Activated effector memory CD4-positive, alpha-beta T cell treated with Interleukin-2 at 50 U/mL for 16 hours (primary cell): Measurements from ENCODE around the gene FGF2.
"Not testable (repeated sequence)": the region's sequence is repeated elsewhere in the genome, so short reads cannot be mapped to it uniquely, and the experiment has no call there.

Experiments used
- DNase-seq: peaks from one replicate; pipeline ENCODE4 v3.0.0-alpha.2; 2020

The FGF2 gene

GRCh38 chr4:122815248-122815647 lies 11.4 kb upstream of the FGF2 start:
- no peak for DNase-seq

DNA sequence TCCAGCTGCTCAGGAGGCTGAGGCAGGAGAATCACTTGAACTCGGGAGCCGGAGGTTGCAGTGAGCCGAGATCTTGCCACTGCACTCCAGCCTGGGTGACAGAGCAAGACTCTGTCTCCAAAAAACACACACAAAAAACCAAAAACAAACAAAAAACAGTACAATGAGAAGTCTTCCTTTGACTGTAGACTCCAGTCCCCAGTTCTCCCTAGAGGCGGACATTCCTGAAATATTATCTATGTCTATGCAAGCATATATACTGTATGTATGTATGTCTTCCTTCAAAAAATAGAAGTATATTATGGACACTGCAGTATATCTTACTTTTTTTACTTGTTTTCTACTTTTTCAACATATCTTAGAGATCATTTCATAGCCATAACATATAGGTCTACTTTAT lies 10.2 kb upstream of the FGF2 start:
- DNase-seq: no peak

DNA sequence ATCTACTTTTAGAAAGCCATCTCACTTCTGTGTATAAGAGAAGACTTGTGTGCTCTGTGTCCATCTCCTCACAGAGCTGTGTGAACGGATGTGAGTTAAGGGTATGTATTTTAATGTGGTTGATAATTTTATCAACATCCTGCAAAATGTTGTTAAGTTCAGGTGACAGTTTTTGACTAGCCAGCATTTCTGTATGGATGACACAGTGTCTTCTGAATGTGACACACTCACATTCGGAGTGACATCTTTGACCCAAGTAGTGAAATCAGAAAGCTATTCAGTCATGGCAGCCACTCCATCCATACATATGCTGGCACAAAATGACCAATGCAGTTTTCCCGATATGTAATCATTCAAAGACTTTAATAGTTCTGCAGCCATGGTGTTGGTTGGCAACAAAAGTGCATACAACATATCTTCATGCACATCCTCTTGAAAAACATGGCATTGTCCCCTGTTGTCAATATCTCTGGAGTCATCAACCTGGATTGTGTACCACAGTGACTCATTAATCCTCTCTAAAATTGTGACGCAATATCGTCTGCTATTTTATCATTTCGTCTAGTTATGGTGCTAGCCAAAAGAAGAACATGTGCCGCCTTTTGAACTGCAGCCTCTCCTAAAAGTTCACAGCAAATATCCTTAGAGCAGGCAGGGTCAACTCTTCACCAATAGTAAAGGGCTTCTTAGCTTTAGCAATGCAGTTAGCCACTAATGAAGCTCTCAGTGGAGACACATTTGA lies 6.8 kb upstream of the FGF2 start:
- no peak for DNase-seq

- no peak for DNase-seq
Observed at GRCh38 chr4:122821092-122821491, 5.5 kb upstream of the FGF2 start.

DNA sequence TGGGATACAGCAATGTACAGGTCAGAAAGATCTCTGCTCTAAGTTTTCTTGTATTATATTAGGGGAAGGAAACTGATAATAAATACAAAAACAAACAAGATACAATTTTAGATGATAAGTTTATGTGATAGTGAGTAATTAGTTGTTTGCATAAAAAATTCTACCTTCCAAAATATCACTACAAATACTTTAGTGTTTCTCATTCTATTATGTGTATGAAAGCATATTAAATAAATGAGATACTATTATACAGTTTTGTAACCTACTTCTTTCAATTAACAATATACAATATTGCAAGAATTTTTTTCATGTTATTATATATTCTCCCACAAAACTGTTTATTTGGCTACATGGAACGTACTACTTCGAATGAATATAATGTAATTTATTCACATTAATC lies 4.2 kb upstream of the FGF2 start:
- DNase-seq: no peak

DNA sequence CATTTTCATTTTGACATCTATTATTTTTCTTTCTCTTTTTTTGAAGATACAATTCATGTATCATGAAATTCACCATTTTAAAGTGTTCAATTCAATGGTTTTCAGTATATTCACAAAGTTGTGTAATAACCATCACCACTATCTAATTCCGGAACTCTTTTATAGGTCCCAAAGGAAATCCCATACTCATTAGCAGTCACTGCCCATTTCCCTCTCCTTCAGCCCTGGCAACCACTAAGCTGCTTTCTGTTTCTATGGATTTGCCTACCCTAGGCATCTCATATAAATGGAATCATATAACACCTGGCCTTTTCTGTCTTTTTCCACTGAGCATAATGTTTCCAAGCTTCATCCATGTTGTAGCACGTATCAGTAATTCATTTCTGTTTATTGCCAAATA lies 3.2 kb upstream of the FGF2 start:
- no peak for DNase-seq

DNA sequence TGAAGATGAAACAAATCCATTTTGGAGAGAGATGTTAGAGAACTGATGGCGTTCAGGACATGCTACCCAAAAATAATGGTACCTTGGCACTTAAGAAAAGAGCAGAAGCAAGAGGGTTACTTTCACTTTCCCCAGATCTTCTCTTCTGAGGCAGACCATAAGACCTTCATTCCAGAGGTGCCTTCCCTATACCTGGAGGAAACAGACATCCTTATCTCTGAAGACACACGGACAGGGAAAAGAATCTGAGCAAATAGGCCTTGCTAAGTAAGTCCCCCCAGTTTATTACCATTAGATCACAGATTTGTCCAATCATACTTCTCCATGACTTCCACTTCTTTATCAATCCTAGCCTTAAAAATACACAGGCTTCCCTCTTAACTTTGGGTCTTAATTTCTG lies 2.0 kb upstream of the FGF2 start:
- DNase-seq: no peak

- DNase-seq: no peak
Observed at GRCh38 chr4:122826079-122826527, 528 bp upstream of the FGF2 start.

- no peak for DNase-seq
Observed at GRCh38 chr4:122827258-122827878, 737 bp downstream of the FGF2 start.

GRCh38 chr4:122827879-122828601 lies 1.4 kb downstream of the FGF2 start:
- no peak for DNase-seq

GRCh38 chr4:122830426-122831095 lies 3.9 kb downstream of the FGF2 start:
- DNase-seq: no peak

- DNase-seq: no peak
Observed at GRCh38 chr4:122831515-122832196, 5.0 kb downstream of the FGF2 start.

- DNase-seq: no peak
Observed at GRCh38 chr4:122832732-122833131, 6.1 kb downstream of the FGF2 start.

- DNase-seq: no peak
Observed at GRCh38 chr4:122833999-122834398, 7.4 kb downstream of the FGF2 start.

DNA sequence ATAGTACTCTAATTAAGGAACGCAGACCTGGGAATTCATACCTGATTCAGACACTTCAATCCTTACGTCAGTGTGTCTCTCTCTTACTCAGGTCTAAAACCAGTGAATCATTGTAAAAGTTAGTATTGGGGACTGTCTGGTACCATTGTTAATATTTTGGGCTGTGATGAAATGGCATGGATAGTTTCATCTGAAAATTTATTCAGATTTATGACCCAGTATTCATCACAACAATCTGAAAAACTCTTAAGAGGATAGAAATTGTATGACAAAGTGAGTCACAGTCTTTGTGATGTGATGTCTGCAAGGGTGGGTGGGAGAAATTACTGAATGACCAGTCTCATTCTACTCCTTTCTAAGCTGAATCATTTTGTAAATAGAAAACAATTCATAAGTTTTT lies 10.3 kb downstream of the FGF2 start:
- no peak for DNase-seq

DNA sequence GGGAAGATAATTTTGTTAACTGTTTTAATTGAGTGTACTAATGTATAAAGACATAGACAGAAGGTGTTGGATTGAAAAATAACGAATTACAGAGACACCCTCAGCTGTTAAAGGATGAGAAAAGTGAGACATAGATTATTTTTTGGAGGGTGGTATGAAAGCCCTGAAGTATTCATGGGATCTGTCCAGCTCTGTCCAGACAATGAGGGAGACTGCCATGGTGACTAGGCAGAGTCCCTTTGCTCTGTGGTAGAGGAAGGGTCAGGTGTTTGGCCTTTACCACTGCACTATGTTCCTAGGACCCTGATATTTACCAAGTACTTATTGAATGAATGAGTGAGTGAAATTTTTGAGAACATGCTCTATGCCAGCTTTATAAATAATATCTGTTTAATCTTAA lies 11.4 kb downstream of the FGF2 start:
- DNase-seq: no peak

- DNase-seq: no peak
Observed at GRCh38 chr4:122842392-122842791, 15.8 kb downstream of the FGF2 start.

DNA sequence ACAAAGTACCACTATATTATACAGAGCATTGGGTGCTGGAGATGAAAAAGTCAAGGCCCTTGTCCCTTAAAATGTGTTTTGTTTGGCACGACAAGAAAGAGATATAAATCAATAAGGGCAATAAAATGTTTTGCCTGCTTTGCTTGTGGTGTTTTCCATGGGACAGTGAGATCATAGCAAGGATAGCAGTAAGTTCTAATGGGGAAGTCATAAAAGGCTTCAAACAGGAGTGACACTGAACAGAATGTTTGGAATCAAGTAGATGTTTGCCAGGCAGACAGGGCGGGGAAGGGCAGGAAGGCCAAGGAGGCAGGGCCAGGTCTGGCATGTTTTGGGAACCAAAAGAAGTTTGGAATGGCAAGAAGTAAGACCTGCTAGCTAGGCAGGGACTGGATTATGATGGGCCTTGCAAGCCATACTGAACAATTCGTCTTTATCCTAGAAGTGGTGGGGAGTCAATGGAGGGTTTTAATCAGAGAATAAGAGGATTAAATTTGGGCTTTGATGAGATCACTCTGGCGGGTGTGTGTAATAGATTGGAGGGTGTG lies 16.4 kb downstream of the FGF2 start:
- DNase-seq: no peak

- DNase-seq: not testable (repeated sequence)
Observed at GRCh38 chr4:122844391-122844790, 17.8 kb downstream of the FGF2 start.

GRCh38 chr4:122845066-122845465 lies 18.4 kb downstream of the FGF2 start:
- DNase-seq: no peak

DNA sequence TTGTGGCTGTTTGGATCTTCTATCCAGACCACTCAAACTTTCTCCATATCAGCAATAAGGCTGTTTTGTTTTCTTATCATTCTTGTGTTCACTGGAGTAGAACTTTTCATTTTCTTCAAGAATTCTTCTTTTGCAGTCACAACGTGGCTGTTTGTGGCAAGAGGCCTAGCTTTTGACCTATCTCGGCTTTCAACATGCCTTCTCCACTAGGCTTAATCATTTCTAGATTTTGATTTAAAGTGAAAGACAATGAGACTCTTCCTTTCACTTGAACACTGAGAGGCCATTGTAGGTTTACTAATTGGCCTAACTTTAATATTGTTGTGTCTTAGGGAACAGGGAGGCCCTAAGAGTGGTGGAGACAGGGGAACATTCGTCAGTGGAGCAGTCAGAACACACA lies 19.1 kb downstream of the FGF2 start:
- DNase-seq: no peak

- DNase-seq: no peak
Observed at GRCh38 chr4:122847931-122848330, 21.3 kb downstream of the FGF2 start.

- DNase-seq: not testable (repeated sequence)
Observed at GRCh38 chr4:122849789-122850188, 23.2 kb downstream of the FGF2 start.
